OCI-LY1 (cell line): Measurements from ENCODE around the gene IPO13.

Experiments
- H2AFZ ChIP-seq: fragments of 200-600 bp; sonication (generic), shearing (Covaris generic); 2 replicates; pipeline ENCODE4 v1.6.0; 2014; ENCODE audit warnings: antibody characterized with exemption, mild to moderate bottlenecking, low read length
- H3F3A ChIP-seq: fragments of 200-600 bp; sonication (generic), shearing (Covaris generic); 2 replicates; pipeline ENCODE4 v1.6.0; 2014; ENCODE audit warnings: mild to moderate bottlenecking, antibody characterized with exemption, low read length, moderate library complexity; ENCODE audit not compliant: insufficient read depth
- H3K27ac ChIP-seq: fragments of 200-600 bp; sonication (generic); 2 replicates; pipeline ENCODE4 v1.5.1; 2014; ENCODE audit warnings: low read length, mixed run types, mild to moderate bottlenecking, low read depth; ENCODE audit not compliant: poor library complexity, severe bottlenecking
- H3K27me3 ChIP-seq: fragments of 200-600 bp; sonication (generic); 2 replicates; pipeline ENCODE4 v1.6.0; 2014; ENCODE audit warnings: antibody characterized with exemption, mild to moderate bottlenecking, low read length, moderate library complexity; ENCODE audit not compliant: insufficient read depth
- H3K36me3 ChIP-seq: fragments of 200-600 bp; sonication (generic); 2 replicates; pipeline ENCODE4 v1.6.1; 2014; ENCODE audit warnings: mild to moderate bottlenecking, antibody characterized with exemption, low read length, moderate library complexity, mixed read lengths; ENCODE audit not compliant: insufficient read depth
- H3K4me1 ChIP-seq: fragments of 200-600 bp; sonication (generic); 2 replicates; pipeline ENCODE4 v1.5.1; 2014; ENCODE audit warnings: mild to moderate bottlenecking, low read length, moderate library complexity; ENCODE audit not compliant: insufficient read depth, severe bottlenecking
- H3K4me2 ChIP-seq: fragments of 200-600 bp; sonication (generic), shearing (Covaris generic); 2 replicates; pipeline ENCODE4 v1.6.1; 2014; ENCODE audit warnings: low read length
- H3K4me3 ChIP-seq: fragments of 200-600 bp; sonication (generic); 2 replicates; pipeline ENCODE4 v1.5.1; 2014; ENCODE audit warnings: low read length, low read depth, mild to moderate bottlenecking, mixed read lengths; ENCODE audit not compliant: poor library complexity, severe bottlenecking
- H3K79me2 ChIP-seq: fragments of 200-600 bp; shearing (Covaris generic); 2 replicates; pipeline ENCODE4 v1.6.1; 2016; ENCODE audit warnings: mixed run types, low read length, mixed read lengths; ENCODE audit not compliant: insufficient read depth
- H3K9ac ChIP-seq: fragments of 200-600 bp; sonication (generic), shearing (Covaris generic); 2 replicates; pipeline ENCODE4 v1.6.1; 2014; ENCODE audit warnings: mild to moderate bottlenecking, low read length, mixed read lengths
- H3K9me2 ChIP-seq: fragments of 200-600 bp; sonication (generic), shearing (Covaris generic); 2 replicates; pipeline ENCODE4 v1.6.1; 2014; ENCODE audit warnings: low read depth, mild to moderate bottlenecking, low read length, mixed read lengths
- H3K9me3 ChIP-seq: fragments of 200-600 bp; shearing (Covaris generic); 2 replicates; pipeline ENCODE4 v1.6.1; 2014; ENCODE audit warnings: low read length, mixed read lengths
- H4K20me1 ChIP-seq: fragments of 200-600 bp; sonication (generic), shearing (Covaris generic); 2 replicates; pipeline ENCODE4 v1.6.0; 2016; ENCODE audit warnings: mild to moderate bottlenecking, low read length; ENCODE audit not compliant: insufficient read depth
- CTCF ChIP-seq: fragments of 200-600 bp; sonication (generic), shearing (Covaris generic); IDR thresholded peaks from 2 replicates; pipeline ENCODE4 v1.5.1; 2017; ENCODE audit warnings: mild to moderate bottlenecking, antibody characterized with exemption, low read length, moderate library complexity, mixed read lengths
- EZH2 ChIP-seq: fragments of 200-600 bp; sonication (generic), shearing (Covaris generic); IDR thresholded peaks from 2 replicates; pipeline ENCODE4 v1.8.0; 2017; ENCODE audit warnings: borderline replicate concordance, mixed run types, mild to moderate bottlenecking, antibody characterized with exemption, low read length, moderate library complexity, mixed read lengths

IPO13 gene

DNA sequence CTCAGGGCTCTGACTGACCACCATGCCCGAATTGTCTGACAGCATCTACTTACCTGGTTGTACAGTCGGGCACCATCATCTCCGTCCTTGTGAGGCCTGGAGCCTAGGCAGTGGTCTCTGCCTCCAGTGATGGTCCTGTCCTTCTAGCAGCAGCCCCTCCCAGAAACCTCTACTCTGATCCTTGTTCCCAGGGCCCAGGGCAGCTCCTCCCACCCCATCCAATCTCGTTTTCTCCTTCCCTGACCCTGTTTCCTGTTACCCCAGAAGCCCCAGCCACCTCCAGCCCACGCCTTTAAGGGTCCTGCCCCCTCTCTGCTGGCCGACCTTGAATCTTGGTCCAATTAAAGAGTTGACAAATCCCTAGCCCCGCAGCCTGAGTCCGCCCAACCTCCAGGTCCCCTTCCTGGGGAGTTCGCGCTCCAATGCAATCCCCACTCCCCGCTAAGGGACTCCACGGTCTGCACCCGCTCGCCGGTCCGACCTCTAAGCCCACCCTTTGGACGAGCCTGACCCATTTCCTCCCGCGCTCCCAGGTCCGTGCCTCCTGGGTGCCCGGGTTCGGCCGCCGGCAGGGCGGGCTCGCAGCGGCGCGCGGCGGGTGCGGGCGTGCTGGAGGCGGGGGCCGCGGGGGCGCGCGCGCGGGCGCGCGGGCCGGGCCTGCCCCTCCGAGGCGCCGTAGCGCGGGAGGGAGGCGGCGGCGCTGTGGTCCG is 32.0 kb downstream of the IPO13 start, which contains the start of gene B4GALT2:
TSS of gene B4GALT2 (plus strand) at position 660 of the 710 bp plus-strand sequence. CDS start 1,951 bp downstream, outside the sequence.
- peaks cover 40% of the 10 kb centered on the region for H3K4me1 ChIP-seq
- H3K9me2 ChIP-seq: no peaks in the 10 kb centered on the region
- TF ChIP-seq EZH2: no peak
- peaks cover 4% of the 10 kb centered on the region; the same call in 1 of the 2 replicates for H3F3A ChIP-seq
- 0 out of 2 replicates have a peak, but pooled peaks cover 8% of the 10 kb centered on the region for H3K27me3 ChIP-seq
- no peaks in the 10 kb centered on the region for H3K9me3 ChIP-seq
- peaks cover 34% of the 10 kb centered on the region for H3K36me3 ChIP-seq
- H3K9ac ChIP-seq: peak within 1 kb of the TSS; percentile 60; the same call in 1 of the 2 replicates
- H3K79me2 ChIP-seq: no peaks in the 10 kb centered on the region
- H2AFZ ChIP-seq: no peak within 1 kb of the TSS
- H3K4me2 ChIP-seq: peak within 1 kb of the TSS; percentile 71
- no peaks in the 10 kb centered on the region for H4K20me1 ChIP-seq
- peak within 1 kb of the TSS; percentile 56 for H3K4me3 ChIP-seq
- H3K27ac ChIP-seq: no peak within 1 kb of the TSS

DNA sequence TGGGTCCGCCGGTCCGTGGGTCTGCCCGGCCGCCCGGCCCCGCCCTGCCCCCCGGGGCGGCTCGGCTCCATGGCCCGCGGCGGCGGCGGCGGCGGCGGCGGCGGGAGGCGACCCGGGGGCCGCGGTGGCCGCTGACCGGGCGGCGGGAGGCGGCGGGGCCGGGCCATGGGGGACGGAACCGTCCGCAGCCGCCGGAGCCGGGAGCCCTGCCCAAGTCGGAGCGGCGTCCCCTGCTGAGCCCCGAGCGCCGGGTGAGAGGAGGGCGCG is 32.4 kb downstream of the IPO13 start:
- H3K9me3 ChIP-seq: no peaks in the 10 kb centered on the region
- H3F3A ChIP-seq: peaks cover 4% of the 10 kb centered on the region; the same call in 1 of the 2 replicates
- H3K27me3 ChIP-seq: 0 out of 2 replicates have a peak, but pooled peaks cover 8% of the 10 kb centered on the region
- H3K79me2 ChIP-seq: no peaks in the 10 kb centered on the region
- H2AFZ ChIP-seq: no peak overlapping the region
- H3K4me1 ChIP-seq: peaks cover 35% of the 10 kb centered on the region
- peak overlapping the region; percentile 52 for H3K4me2 ChIP-seq
- no peaks in the 10 kb centered on the region for H4K20me1 ChIP-seq
- H3K27ac ChIP-seq: no peak overlapping the region
- no peak for TF ChIP-seq CTCF
- peak overlapping the region; percentile 37; the same call in 1 of the 2 replicates for H3K9ac ChIP-seq
- H3K9me2 ChIP-seq: no peaks in the 10 kb centered on the region
- H3K36me3 ChIP-seq: peaks cover 31% of the 10 kb centered on the region
- H3K4me3 ChIP-seq: peak overlapping the region; percentile 56

- Histone ChIP-seq H3K4me2 (peak overlapping the region; percentile 52), H3K4me3 (peak overlapping the region; percentile 56), H3K9me3 (no peaks in the 10 kb centered on the region), H3K4me1 (peaks cover 32% of the 10 kb centered on the region), H4K20me1 (no peaks in the 10 kb centered on the region), H3K79me2 (no peaks in the 10 kb centered on the region), H3K27me3 (0 out of 2 replicates have a peak, but pooled peaks cover 8% of the 10 kb centered on the region), H2AFZ (no peak overlapping the region), H3K27ac (no peak overlapping the region), H3F3A (peaks cover 4% of the 10 kb centered on the region; the same call in 1 of the 2 replicates), H3K36me3 (peaks cover 31% of the 10 kb centered on the region), H3K9ac (peak overlapping the region; percentile 37; the same call in 1 of the 2 replicates), H3K9me2 (no peaks in the 10 kb centered on the region)
- no peak for TF ChIP-seq CTCF
- no peak for TF ChIP-seq EZH2
Measured at GRCh38 chr1:43979528-43980254, 32.9 kb downstream of the IPO13 start.
